Ovary (tissue), 3 donors: ENCODE measurements around the gene MGAT5.

Source experiments
- POLR2A ChIP-seq: fragments of 450-650 bp; IDR thresholded peaks from one replicate; pipeline ENCODE4 v1.6.1; 2017; ENCODE audit warnings: antibody characterized with exemption, mild to moderate bottlenecking, moderate library complexity
- TF ChIP-seq, protein P1 (sequence below), 3 donors: fragments of 450-650 bp in 2 of 3; fragments of 200-600 bp in 1 of 3; IDR thresholded peaks; one replicate each; pipeline versions ENCODE4 v1.5.1 to v1.8.0; 2016 to 2022; ENCODE audit warnings: antibody characterized with exemption in 3 of 3, mild to moderate bottlenecking in 1 of 3
- donor health status: DM: no; HTN: no; CAD: no.

DNA sequence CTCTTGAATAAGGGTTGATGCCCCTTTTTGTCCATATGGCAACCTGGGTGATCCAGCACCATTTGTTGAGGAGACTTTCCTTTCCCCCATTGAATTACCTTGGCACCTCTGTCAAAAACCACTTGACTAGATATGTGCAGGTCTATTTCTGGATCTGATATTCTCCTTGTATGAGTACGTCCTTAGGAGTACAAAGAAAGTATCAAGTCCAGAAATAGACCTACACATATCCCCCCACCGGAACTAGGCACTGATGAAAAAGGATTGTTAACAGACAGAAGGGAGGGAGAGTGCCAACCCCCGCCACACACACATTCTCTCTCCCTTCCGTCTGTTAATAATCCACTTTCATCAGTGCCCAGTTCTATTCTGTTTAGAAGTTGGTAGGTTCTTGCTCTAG, 239.9 kb downstream of the MGAT5 start:
- TF ChIP-seq, protein P1, sequence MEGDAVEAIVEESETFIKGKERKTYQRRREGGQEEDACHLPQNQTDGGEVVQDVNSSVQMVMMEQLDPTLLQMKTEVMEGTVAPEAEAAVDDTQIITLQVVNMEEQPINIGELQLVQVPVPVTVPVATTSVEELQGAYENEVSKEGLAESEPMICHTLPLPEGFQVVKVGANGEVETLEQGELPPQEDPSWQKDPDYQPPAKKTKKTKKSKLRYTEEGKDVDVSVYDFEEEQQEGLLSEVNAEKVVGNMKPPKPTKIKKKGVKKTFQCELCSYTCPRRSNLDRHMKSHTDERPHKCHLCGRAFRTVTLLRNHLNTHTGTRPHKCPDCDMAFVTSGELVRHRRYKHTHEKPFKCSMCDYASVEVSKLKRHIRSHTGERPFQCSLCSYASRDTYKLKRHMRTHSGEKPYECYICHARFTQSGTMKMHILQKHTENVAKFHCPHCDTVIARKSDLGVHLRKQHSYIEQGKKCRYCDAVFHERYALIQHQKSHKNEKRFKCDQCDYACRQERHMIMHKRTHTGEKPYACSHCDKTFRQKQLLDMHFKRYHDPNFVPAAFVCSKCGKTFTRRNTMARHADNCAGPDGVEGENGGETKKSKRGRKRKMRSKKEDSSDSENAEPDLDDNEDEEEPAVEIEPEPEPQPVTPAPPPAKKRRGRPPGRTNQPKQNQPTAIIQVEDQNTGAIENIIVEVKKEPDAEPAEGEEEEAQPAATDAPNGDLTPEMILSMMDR (IDR thresholded peaks at IDR 0.05) = no peak
- no peak for TF ChIP-seq POLR2A
